Effector memory CD4-positive, alpha-beta T cell (primary cell): ENCODE data around the gene CYP4F3.
"Not testable (repeated sequence)": the region's sequence is repeated elsewhere in the genome, so short reads cannot be mapped to it uniquely, and the experiment has no call there.

Source experiments
- DNase-seq, 3 donors: peaks; one replicate each; pipeline ENCODE4 v3.0.0-alpha.2; 2020
- H3K27ac ChIP-seq: 2 replicates; pipeline ENCODE4 v1.7.0; 2013; ENCODE audit warnings: mild to moderate bottlenecking, low read length, moderate library complexity; ENCODE audit not compliant: insufficient read depth, poor library complexity, severe bottlenecking
- H3K27me3 ChIP-seq: replicated peaks from 2 replicates; pipeline ENCODE4 v1.7.0; 2013; ENCODE audit warnings: mild to moderate bottlenecking, low read length; ENCODE audit not compliant: insufficient read depth, control insufficient read depth, poor library complexity, severe bottlenecking
- H3K36me3 ChIP-seq: 2 replicates; pipeline ENCODE4 v1.7.0; 2013; ENCODE audit warnings: mild to moderate bottlenecking, low read length, moderate library complexity; ENCODE audit not compliant: control insufficient read depth, insufficient read depth
- H3K4me1 ChIP-seq: 2 replicates; pipeline ENCODE4 v1.7.0; 2013; ENCODE audit warnings: low read length, mild to moderate bottlenecking; ENCODE audit not compliant: control insufficient read depth, insufficient read depth, poor library complexity, severe bottlenecking
- H3K4me3 ChIP-seq: 2 replicates; pipeline ENCODE4 v1.7.0; 2013; ENCODE audit warnings: low read length, low read depth, mild to moderate bottlenecking; ENCODE audit not compliant: insufficient read depth, poor library complexity, severe bottlenecking
- H3K9me3 ChIP-seq: 2 replicates; pipeline ENCODE4 v1.7.0; 2013; ENCODE audit warnings: mild to moderate bottlenecking, low read length, moderate library complexity; ENCODE audit not compliant: control insufficient read depth

CYP4F3 gene

GRCh38 chr19:15679865-15680264 is 39.2 kb downstream of the CYP4F3 start:
- not testable (repeated sequence) for H3K4me3 ChIP-seq, H3K36me3 ChIP-seq, DNase-seq, H3K4me1 ChIP-seq, H3K27me3 ChIP-seq, H3K27ac ChIP-seq, H3K9me3 ChIP-seq

- H3K36me3 ChIP-seq, result no peaks in the 10 kb centered on the region
- no peaks in the 10 kb centered on the region for H3K9me3 ChIP-seq
- no peaks in the 10 kb centered on the region for H3K27me3 ChIP-seq
- no peaks in the 10 kb centered on the region for H3K4me1 ChIP-seq
- no peak overlapping the region for H3K4me3 ChIP-seq
- H3K27ac ChIP-seq, result no peak overlapping the region
- no peak for DNase-seq
Observed at GRCh38 chr19:15680478-15681322, 40.0 kb downstream of the CYP4F3 start.

GRCh38 chr19:15683411-15683810 is 42.7 kb downstream of the CYP4F3 start:
- H3K36me3 ChIP-seq, result no peaks in the 10 kb centered on the region
- H3K27ac ChIP-seq, result no peak overlapping the region
- no peak overlapping the region for H3K4me3 ChIP-seq
- no peaks in the 10 kb centered on the region for H3K4me1 ChIP-seq
- H3K27me3 ChIP-seq, result no peaks in the 10 kb centered on the region
- no peak for DNase-seq
- no peaks in the 10 kb centered on the region for H3K9me3 ChIP-seq

- H3K4me3 ChIP-seq, result no peak overlapping the region
Observed at GRCh38 chr19:15684828-15685227, 44.1 kb downstream of the CYP4F3 start.

GRCh38 chr19:15696654-15697194 is 56.0 kb downstream of the CYP4F3 start:
- H3K27me3 ChIP-seq, result no peaks in the 10 kb centered on the region
- H3K36me3 ChIP-seq, result no peaks in the 10 kb centered on the region
- no peak overlapping the region for H3K27ac ChIP-seq
- no peak overlapping the region for H3K4me3 ChIP-seq
- H3K4me1 ChIP-seq, result no peaks in the 10 kb centered on the region
- H3K9me3 ChIP-seq, result no peaks in the 10 kb centered on the region
- no peak for DNase-seq

More at GRCh38 chr19:15684828-15685227, 44.1 kb downstream of the CYP4F3 start:
- no peaks in the 10 kb centered on the region for H3K27me3 ChIP-seq
- no peak for DNase-seq
- H3K27ac ChIP-seq, result no peak overlapping the region
- no peaks in the 10 kb centered on the region for H3K36me3 ChIP-seq
- no peaks in the 10 kb centered on the region for H3K4me1 ChIP-seq
- H3K9me3 ChIP-seq, result no peaks in the 10 kb centered on the region

GRCh38 chr19:15701757-15702533 is 61.2 kb downstream of the CYP4F3 start:
- no peaks in the 10 kb centered on the region for H3K4me1 ChIP-seq
- peaks cover 6% of the 10 kb centered on the region for H3K27me3 ChIP-seq
- no peaks in the 10 kb centered on the region for H3K9me3 ChIP-seq
- no peak overlapping the region for H3K27ac ChIP-seq
- no peaks in the 10 kb centered on the region for H3K36me3 ChIP-seq
- H3K4me3 ChIP-seq, result no peak overlapping the region
- DNase-seq, result no peak

GRCh38 chr19:15702534-15702930 is 61.8 kb downstream of the CYP4F3 start:
- H3K4me3 ChIP-seq, result no peak overlapping the region
- no peak overlapping the region for H3K27ac ChIP-seq
- no peak for DNase-seq
- no peaks in the 10 kb centered on the region for H3K9me3 ChIP-seq
- no peaks in the 10 kb centered on the region for H3K36me3 ChIP-seq
- peaks cover 6% of the 10 kb centered on the region for H3K27me3 ChIP-seq
- no peaks in the 10 kb centered on the region for H3K4me1 ChIP-seq
